ENCODE measurements around the gene ZFHX2.

The ZFHX2 gene

GRCh38 chr14:23559010-23559925 lies 7.7 kb upstream of the ZFHX2 start:
- peak; percentile 64 for DNase-seq

- no peak for DNase-seq
Observed at GRCh38 chr14:23558346-23559009, 6.9 kb upstream of the ZFHX2 start.

GRCh38 chr14:23557946-23558345 lies 6.4 kb upstream of the ZFHX2 start:
- DNase-seq, result no peak

GRCh38 chr14:23557521-23557920 lies 6.0 kb upstream of the ZFHX2 start:
- no peak for DNase-seq

GRCh38 chr14:23556700-23557440 lies 5.3 kb upstream of the ZFHX2 start:
- no peak for DNase-seq

GRCh38 chr14:23555882-23556699 lies 4.5 kb upstream of the ZFHX2 start, which contains the start of gene THTPA:
Gene THTPA (plus strand): TSS chr14:23556271. CDS start chr14:23556758, 487 bp downstream.
- DNase-seq, result peak; percentile 91

- no peak for DNase-seq
Observed at GRCh38 chr14:23555533-23555881, 3.9 kb upstream of the ZFHX2 start.

- no peak for DNase-seq
Observed at GRCh38 chr14:23550812-23551265, 726 bp downstream of the ZFHX2 start.

- DNase-seq, result no peak
Observed at GRCh38 chr14:23550131-23550811, 1.3 kb downstream of the ZFHX2 start.

- no peak for DNase-seq
Observed at GRCh38 chr14:23548351-23549318, 2.9 kb downstream of the ZFHX2 start.

GRCh38 chr14:23547924-23548323 lies 3.6 kb downstream of the ZFHX2 start:
- no peak for DNase-seq

- DNase-seq, result no peak
Observed at GRCh38 chr14:23546450-23547035, 5.0 kb downstream of the ZFHX2 start.

- DNase-seq, result no peak
Observed at GRCh38 chr14:23545740-23546365, 5.7 kb downstream of the ZFHX2 start.

- no peak for DNase-seq
Observed at GRCh38 chr14:23544511-23545447, 6.8 kb downstream of the ZFHX2 start.

- DNase-seq, result no peak
Observed at GRCh38 chr14:23543403-23543802, 8.2 kb downstream of the ZFHX2 start.

GRCh38 chr14:23542261-23542660 lies 9.3 kb downstream of the ZFHX2 start:
- DNase-seq, result no peak

GRCh38 chr14:23540141-23540469 lies 11.5 kb downstream of the ZFHX2 start:
- DNase-seq, result no peak

GRCh38 chr14:23539248-23540140 lies 12.1 kb downstream of the ZFHX2 start:
- DNase-seq, result no peak
